ENCODE data around the gene POC1B. TPM values are rescaled to one million over a fixed set of nuclear protein-coding genes. Genes with fewer than 3 reads are reported as not detected.

POC1B gene
- polyA plus RNA-seq, 1 donor from 2014 or later = 10.0 TPM

- no peak overlapping the region for H3K27ac ChIP-seq (ENCODE audit: low read length)
- no peaks in the 10 kb centered on the region for H3F3A ChIP-seq (ENCODE audit: insufficient read depth, low read length, poor library complexity, severe bottlenecking)
- H3K4me3 ChIP-seq (ENCODE audit: low read length) = no peak overlapping the region
- H3K36me3 ChIP-seq (ENCODE audit: insufficient read depth, low read length) = no peaks in the 10 kb centered on the region
- no peak overlapping the region for H3K9ac ChIP-seq (ENCODE audit: low read length)
- TF ChIP-seq TAF1 (IDR thresholded peaks at IDR 0.05; ENCODE audit: low read depth) (no peak), EZH2 (IDR thresholded peaks at IDR 0.05; ENCODE audit: borderline replicate concordance, insufficient read depth, low read length, poor library complexity, severe bottlenecking) (no peak), SMC3 (conservative IDR thresholded peaks at IDR 0.05; ENCODE audit: poor library complexity) (peak; percentile 87), EP300 (conservative IDR thresholded peaks at IDR 0.05; ENCODE audit: poor library complexity, severe bottlenecking) (no peak), RAD21 (conservative IDR thresholded peaks at IDR 0.05) (peak; percentile 89)
- TF ChIP-seq, protein P1, sequence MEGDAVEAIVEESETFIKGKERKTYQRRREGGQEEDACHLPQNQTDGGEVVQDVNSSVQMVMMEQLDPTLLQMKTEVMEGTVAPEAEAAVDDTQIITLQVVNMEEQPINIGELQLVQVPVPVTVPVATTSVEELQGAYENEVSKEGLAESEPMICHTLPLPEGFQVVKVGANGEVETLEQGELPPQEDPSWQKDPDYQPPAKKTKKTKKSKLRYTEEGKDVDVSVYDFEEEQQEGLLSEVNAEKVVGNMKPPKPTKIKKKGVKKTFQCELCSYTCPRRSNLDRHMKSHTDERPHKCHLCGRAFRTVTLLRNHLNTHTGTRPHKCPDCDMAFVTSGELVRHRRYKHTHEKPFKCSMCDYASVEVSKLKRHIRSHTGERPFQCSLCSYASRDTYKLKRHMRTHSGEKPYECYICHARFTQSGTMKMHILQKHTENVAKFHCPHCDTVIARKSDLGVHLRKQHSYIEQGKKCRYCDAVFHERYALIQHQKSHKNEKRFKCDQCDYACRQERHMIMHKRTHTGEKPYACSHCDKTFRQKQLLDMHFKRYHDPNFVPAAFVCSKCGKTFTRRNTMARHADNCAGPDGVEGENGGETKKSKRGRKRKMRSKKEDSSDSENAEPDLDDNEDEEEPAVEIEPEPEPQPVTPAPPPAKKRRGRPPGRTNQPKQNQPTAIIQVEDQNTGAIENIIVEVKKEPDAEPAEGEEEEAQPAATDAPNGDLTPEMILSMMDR (IDR thresholded peaks at IDR 0.05; ENCODE audit: poor library complexity, severe bottlenecking) = peak; percentile 85
- no peaks in the 10 kb centered on the region for H4K20me1 ChIP-seq (ENCODE audit: insufficient read depth)
- no peaks in the 10 kb centered on the region for H3K9me2 ChIP-seq (ENCODE audit: insufficient read depth, low read length)
- no peaks in the 10 kb centered on the region for H3K9me3 ChIP-seq (ENCODE audit: low read length)
- no peaks in the 10 kb centered on the region for H3K27me3 ChIP-seq (ENCODE audit: insufficient read depth, low read depth, low read length)
- H2AFZ ChIP-seq (ENCODE audit: low read depth, low read length) = no peak overlapping the region
- H3K79me2 ChIP-seq (replicated peaks; ENCODE audit: insufficient read depth, low read length) = no peaks in the 10 kb centered on the region
- no peak overlapping the region for H3K4me2 ChIP-seq (ENCODE audit: low read length)
Observed at GRCh38 chr12:89529738-89530137, 3.9 kb upstream of the POC1B start.

DNA sequence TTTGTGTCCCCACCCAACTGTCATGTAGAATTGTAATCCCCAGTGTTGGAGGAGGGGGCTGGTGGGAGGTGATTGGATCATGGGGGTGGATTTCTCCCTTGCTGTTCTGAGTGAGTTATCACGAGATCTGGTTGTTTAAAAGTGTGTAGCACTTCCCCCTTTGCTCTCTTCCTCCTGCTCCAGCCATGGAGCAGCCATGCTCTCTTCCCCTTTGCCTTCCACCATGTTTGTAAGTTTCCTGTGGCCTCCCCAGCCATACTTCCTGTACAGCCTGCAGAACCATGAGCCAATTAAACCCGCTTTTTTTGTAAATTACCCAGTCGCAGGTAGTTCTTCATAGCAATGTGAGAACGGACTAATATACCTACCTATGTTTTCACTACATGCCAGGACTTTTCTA is 2.6 kb upstream of the POC1B start:
- Histone ChIP-seq H3K9me3 (ENCODE audit: low read length) (no peaks in the 10 kb centered on the region), H3K4me3 (ENCODE audit: low read length) (no peak overlapping the region), H3K79me2 (replicated peaks; ENCODE audit: insufficient read depth, low read length) (no peaks in the 10 kb centered on the region), H4K20me1 (ENCODE audit: insufficient read depth) (no peaks in the 10 kb centered on the region), H3K9me2 (ENCODE audit: insufficient read depth, low read length) (no peaks in the 10 kb centered on the region), H3K27ac (ENCODE audit: low read length) (no peak overlapping the region), H3K4me2 (ENCODE audit: low read length) (no peak overlapping the region), H3K27me3 (ENCODE audit: insufficient read depth, low read depth, low read length) (no peaks in the 10 kb centered on the region), H3K9ac (ENCODE audit: low read length) (no peak overlapping the region), H3F3A (ENCODE audit: insufficient read depth, low read length, poor library complexity, severe bottlenecking) (no peaks in the 10 kb centered on the region), H2AFZ (ENCODE audit: low read depth, low read length) (no peak overlapping the region), H3K36me3 (ENCODE audit: insufficient read depth, low read length) (no peaks in the 10 kb centered on the region)
- TF ChIP-seq POLR2AphosphoS5 (IDR thresholded peaks at IDR 0.05) (no peak), RAD21 (conservative IDR thresholded peaks at IDR 0.05) (no peak), MXI1 (conservative IDR thresholded peaks at IDR 0.05; ENCODE audit: poor library complexity, severe bottlenecking) (no peak), TAF1 (IDR thresholded peaks at IDR 0.05; ENCODE audit: low read depth) (no peak), EP300 (conservative IDR thresholded peaks at IDR 0.05; ENCODE audit: poor library complexity, severe bottlenecking) (no peak), SMC3 (conservative IDR thresholded peaks at IDR 0.05; ENCODE audit: poor library complexity) (no peak), EZH2 (IDR thresholded peaks at IDR 0.05; ENCODE audit: borderline replicate concordance, insufficient read depth, low read length, poor library complexity, severe bottlenecking) (no peak)
- TF ChIP-seq, protein P2, sequence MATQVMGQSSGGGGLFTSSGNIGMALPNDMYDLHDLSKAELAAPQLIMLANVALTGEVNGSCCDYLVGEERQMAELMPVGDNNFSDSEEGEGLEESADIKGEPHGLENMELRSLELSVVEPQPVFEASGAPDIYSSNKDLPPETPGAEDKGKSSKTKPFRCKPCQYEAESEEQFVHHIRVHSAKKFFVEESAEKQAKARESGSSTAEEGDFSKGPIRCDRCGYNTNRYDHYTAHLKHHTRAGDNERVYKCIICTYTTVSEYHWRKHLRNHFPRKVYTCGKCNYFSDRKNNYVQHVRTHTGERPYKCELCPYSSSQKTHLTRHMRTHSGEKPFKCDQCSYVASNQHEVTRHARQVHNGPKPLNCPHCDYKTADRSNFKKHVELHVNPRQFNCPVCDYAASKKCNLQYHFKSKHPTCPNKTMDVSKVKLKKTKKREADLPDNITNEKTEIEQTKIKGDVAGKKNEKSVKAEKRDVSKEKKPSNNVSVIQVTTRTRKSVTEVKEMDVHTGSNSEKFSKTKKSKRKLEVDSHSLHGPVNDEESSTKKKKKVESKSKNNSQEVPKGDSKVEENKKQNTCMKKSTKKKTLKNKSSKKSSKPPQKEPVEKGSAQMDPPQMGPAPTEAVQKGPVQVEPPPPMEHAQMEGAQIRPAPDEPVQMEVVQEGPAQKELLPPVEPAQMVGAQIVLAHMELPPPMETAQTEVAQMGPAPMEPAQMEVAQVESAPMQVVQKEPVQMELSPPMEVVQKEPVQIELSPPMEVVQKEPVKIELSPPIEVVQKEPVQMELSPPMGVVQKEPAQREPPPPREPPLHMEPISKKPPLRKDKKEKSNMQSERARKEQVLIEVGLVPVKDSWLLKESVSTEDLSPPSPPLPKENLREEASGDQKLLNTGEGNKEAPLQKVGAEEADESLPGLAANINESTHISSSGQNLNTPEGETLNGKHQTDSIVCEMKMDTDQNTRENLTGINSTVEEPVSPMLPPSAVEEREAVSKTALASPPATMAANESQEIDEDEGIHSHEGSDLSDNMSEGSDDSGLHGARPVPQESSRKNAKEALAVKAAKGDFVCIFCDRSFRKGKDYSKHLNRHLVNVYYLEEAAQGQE (IDR thresholded peaks at IDR 0.05; ENCODE audit: borderline replicate concordance) = no peak
- TF ChIP-seq, protein P1 (IDR thresholded peaks at IDR 0.05; ENCODE audit: poor library complexity, severe bottlenecking) = no peak

All from neural cell (in vitro differentiated cells).